ENCODE results near the gene TNFRSF17.

Gene TNFRSF17

GRCh38 chr16:12009462-12009861, 44.5 kb downstream of the TNFRSF17 start:
- H3K4me1 ChIP-seq (ENCODE audit: insufficient read depth, low read length), result no peaks in the 10 kb centered on the region
- H3K36me3 ChIP-seq (ENCODE audit: insufficient read depth, low read length), result no peaks in the 10 kb centered on the region

GRCh38 chr16:12009922-12010321, 44.9 kb downstream of the TNFRSF17 start:
- Histone ChIP-seq H3K4me1 (ENCODE audit: insufficient read depth, low read length) (no peaks in the 10 kb centered on the region), H3K36me3 (ENCODE audit: insufficient read depth, low read length) (no peaks in the 10 kb centered on the region), H3K9me3 (ENCODE audit: control insufficient read depth, insufficient read depth, low read length) (no peaks in the 10 kb centered on the region), H3K9ac (ENCODE audit: low read depth, low read length) (no peak overlapping the region)

More at GRCh38 chr16:12009462-12009861, 44.5 kb downstream of the TNFRSF17 start:
- Histone ChIP-seq H3K9ac (ENCODE audit: low read depth, low read length) (no peak overlapping the region), H3K9me3 (ENCODE audit: control insufficient read depth, insufficient read depth, low read length) (no peaks in the 10 kb centered on the region)

- Histone ChIP-seq H3K4me1 (ENCODE audit: insufficient read depth, low read length) (no peaks in the 10 kb centered on the region), H3K36me3 (ENCODE audit: insufficient read depth, low read length) (no peaks in the 10 kb centered on the region), H3K9me3 (ENCODE audit: control insufficient read depth, insufficient read depth, low read length) (no peaks in the 10 kb centered on the region), H3K9ac (ENCODE audit: low read depth, low read length) (no peak overlapping the region)
These were observed 45.6 kb downstream of the TNFRSF17 start for GRCh38 chr16:12010388-12011251.

GRCh38 chr16:12011565-12011964, 46.6 kb downstream of the TNFRSF17 start:
- Histone ChIP-seq H3K4me1 (ENCODE audit: insufficient read depth, low read length) (no peaks in the 10 kb centered on the region), H3K9me3 (ENCODE audit: control insufficient read depth, insufficient read depth, low read length) (no peaks in the 10 kb centered on the region), H3K9ac (ENCODE audit: low read depth, low read length) (no peak overlapping the region), H3K36me3 (ENCODE audit: insufficient read depth, low read length) (no peaks in the 10 kb centered on the region)

- H3K36me3 ChIP-seq (ENCODE audit: insufficient read depth, low read length), result no peaks in the 10 kb centered on the region
- no peak overlapping the region for H3K9ac ChIP-seq (ENCODE audit: low read depth, low read length)
- no peaks in the 10 kb centered on the region for H3K4me1 ChIP-seq (ENCODE audit: insufficient read depth, low read length)
- no peaks in the 10 kb centered on the region for H3K9me3 ChIP-seq (ENCODE audit: control insufficient read depth, insufficient read depth, low read length)
These were observed 51.4 kb downstream of the TNFRSF17 start for GRCh38 chr16:12016291-12016947.

GRCh38 chr16:12017558-12017957, 52.5 kb downstream of the TNFRSF17 start:
- Histone ChIP-seq H3K9ac (ENCODE audit: low read depth, low read length) (no peak overlapping the region), H3K9me3 (ENCODE audit: control insufficient read depth, insufficient read depth, low read length) (no peaks in the 10 kb centered on the region), H3K36me3 (ENCODE audit: insufficient read depth, low read length) (no peaks in the 10 kb centered on the region), H3K4me1 (ENCODE audit: insufficient read depth, low read length) (no peaks in the 10 kb centered on the region)

Data from ES-I3 (cell line).